ENCODE data around the gene IL11.
"Not testable (repeated sequence)": the region's sequence is repeated elsewhere in the genome, so short reads cannot be mapped to it uniquely, and the experiment has no call there.

IL11 gene

DNA sequence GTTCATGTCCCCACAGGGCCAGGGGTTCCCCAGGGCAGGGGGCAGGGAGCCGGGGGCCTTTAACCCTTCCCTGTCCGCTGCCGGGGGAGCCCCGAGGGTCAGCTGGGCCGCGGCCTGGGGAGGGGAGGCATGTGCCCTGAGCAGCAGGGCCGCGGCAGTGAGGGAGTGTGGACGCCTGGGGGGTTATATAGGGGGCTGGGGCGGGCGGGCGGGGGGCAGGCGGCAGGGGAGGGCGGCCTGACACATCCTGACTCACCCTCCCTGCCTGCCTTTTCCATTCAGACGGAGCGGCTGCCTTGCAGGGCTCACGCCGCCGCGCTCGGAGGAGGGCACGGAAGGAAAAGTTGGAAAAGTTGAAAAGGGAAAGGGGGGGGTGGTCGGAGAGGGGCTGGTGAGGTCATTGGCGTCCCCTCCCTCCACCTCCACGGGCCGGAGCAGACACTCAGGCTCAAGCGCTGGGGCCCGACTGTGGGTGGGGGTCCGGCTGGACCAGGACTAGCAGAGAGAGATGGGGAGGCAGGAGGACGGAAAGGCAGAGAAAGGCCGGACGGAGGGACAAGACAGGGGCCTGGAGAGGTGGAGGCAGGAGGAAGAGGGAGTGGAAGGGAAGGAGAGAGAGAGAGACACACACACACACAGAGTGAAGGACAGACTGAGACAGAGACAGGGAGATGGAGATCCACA is at the start of gene IL11:
Gene IL11, minus strand, starts transcription at position 159 of the 684 bp plus-strand sequence. Its CDS starts 153 bp downstream, at position 6.
- no peak for DNase-seq

DNA sequence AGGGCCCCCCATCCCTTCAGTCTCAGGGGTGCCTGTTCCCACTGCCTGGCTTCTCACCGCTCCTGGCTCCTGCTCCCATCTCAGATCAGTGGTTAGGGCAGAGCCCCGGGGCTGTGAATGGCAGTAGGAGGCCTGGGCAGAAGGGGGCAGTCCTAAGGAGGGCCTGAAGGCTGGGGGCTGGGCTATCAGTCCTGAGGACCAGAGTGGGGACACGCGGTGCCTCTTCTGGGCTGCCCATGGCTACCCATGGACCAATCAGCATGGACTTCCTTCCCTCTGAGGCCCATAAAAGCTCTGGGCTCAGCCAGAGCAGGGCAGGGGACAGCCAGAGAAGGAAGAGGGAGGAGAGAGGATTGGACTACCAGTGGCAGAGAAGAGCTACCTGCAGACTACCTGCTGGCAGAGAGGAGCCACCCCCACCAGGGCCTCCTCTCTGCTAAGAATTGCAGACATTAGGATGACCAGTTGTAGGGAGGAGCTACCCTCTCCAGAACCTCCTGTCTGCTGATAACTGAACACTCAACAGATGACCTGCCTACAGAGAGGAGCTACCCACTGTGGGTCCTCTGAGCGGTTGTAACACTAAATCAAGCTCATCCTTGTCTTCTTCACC is 49.5 kb upstream of the IL11 start:
- no peak for DNase-seq

DNA sequence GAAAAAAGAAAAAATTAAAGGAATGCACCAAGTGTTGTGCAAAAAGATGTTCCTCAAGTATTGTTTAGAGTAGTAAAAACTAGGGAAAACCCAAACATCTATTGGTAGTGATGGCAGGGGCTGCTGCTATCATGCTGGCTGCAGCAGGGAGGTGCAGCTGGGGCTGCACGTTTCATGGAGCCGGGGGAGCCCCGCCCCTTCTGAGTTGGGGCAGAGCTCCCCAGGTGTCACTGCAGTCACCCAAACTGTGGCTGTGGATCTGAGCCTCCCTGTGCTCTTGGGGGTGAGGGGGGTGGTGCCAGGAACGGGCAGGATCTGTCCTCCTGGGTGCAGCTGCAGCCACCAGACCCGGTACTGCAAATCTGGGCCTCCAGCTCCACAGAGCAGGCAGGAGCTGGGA is 48.8 kb upstream of the IL11 start:
- no peak for DNase-seq

DNA sequence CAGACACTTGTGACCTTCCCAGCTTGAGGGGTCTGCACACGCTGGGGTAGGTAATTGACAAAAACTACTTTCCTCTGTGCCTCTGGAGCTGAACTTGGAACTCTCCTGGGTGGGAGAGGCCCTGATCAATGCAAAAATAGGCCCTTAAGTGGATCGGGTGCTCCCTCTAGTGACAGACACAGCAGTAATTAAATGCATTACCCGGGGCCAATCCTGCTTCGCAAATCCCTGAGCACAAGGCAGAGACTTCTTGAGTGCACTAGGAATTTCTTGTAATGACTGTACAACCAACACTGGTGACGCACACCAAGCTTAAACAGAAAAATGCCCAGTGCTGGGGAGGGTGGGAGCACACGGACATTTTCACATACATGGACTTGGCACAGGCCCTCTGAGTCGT is 47.9 kb upstream of the IL11 start:
- DNase-seq: peak; percentile 77

DNA sequence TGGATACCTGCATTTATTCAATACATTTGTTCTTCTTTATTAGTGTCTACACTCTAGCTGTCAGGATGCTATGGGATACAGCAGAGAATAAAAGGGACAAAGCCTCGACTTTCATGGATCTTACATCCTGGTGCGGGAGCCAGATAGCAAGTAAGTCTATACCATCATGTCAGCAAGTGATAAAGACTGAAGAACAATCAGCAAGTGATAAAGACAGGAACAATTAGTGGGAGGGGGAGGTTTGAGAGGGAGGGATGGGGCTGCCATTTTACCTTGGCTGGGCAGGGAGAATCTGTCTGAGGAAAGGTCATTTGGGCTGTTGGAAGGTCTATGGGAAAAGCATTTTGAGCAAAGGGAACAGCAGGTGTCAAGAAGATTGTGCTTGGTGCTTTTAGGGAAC is 39.9 kb upstream of the IL11 start:
- DNase-seq: no peak

DNA sequence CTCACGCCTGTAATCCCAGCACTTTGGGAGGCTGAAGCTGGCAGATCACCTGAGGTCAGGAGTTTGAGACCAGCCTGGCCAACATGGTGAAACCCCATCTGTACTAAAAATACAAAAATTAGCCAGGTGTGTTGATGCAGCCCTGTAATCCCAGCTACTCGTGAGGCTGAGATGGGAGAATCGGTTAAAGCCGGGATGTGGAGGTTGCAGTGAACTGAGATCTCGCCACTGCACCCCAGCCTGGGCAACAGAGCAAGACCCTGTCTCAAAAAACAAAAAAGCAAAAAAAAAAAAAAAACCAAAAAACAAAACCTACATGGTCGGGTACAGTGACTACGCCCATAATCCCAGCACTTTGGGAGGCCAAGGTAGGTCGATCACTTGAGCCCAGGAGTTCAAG is 38.9 kb upstream of the IL11 start:
- not testable (repeated sequence) for DNase-seq

DNA sequence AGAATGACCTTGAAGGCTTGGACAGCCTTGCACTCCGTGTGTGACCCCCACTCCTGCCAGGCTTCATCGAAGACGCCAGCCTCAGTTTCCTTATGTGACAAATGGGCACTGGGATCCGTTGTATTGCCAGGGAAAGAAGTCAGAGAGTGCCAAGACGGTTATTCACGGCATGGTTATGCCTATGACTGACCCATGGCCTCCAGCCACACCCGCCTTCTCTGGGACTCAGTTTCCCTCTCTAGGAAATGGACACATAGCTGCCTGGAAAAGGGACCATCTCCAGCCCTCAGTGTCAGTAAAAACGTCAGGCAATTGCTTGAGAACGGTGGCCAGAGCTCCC is 38.2 kb upstream of the IL11 start:
- no peak for DNase-seq

DNA sequence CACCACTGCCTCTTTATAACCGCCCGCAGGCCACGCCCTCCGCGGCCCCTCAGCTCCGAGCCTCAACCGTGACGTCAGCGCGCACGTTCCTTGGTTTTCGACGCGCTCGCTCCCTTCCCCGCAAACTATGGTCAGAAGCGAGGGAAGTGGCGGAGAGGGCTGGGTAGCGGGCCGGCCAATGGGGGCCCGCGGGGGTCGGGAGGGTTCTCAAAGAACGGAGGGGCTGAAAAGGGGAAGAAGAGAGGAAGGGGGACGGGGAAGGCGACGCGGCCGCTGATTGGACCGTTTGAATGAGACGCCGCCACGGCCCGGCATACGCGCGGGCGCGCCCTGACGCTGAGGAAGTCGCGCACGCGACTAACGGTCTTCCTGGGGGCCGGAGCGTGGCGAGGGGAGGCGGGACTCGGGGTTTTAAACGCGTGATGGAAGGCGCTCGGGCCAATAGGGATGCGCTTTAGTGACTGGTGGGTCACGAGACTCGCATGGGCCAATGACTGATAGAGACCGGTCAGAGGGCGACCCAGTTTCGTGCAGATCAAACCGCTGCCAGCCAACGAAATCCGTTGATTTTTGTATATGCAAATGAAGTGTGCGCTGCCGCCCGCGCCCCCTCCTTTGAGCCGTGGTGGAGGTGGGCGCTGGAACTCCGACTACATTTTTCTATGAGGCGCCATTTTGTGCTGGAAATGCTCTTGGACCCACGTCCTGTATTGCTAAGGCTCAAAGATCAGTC is 37.7 kb upstream of the IL11 start:
- peak; percentile 100 for DNase-seq

DNA sequence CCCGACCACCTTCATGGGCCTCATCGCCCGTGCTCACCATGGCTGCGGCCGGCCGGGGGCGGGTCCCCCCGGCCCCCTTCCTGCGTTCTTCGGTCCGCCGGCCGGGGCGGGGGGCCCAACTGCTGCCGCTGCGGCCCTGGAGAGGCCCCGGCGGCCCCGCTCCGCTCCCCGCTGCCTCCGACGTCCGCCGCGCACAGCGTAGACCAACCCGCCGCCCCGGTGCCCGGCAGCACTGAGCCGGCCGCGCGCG is 37.2 kb upstream of the IL11 start, which contains the start of gene UBE2S:
Gene UBE2S, minus strand, starts transcription at position 239 of the 250 bp plus-strand sequence. Its CDS starts 199 bp downstream, at position 40.
- not testable (repeated sequence) for DNase-seq

DNA sequence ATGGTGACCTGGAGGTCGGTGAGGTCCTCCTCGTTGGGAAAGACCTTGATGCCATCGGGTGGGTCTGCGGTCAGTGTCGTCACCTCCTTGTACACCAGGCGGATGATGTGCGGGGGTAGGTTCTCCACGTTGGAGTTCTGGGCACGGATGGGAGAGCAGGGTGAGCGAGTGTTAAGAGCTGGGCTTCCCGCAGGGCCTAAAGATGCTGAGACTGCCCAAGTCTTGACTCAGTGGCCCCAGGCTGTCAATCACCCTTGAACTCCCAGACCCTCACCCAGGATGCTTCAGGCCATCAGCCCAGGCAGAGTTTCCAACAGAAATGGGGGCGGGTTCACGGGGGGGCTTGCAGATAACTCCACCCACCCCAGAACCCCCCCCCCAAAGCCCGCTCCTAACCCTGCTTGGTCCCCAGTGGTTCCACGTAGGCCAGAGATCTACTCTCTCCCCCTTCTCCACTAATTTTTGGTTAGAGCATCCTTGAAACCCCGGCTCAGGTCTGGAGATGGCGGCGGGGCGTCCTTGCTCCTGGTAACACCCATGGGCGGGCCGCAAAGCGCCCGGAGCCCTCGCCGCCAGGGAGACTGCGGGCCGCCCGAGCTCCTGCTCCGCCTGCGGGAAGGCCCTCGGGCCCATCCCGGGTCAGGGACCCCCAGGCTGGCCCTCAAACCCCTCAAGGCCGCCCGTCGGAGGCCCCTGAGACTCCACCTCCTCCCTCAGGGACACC is 36.7 kb upstream of the IL11 start:
- DNase-seq: no peak

DNA sequence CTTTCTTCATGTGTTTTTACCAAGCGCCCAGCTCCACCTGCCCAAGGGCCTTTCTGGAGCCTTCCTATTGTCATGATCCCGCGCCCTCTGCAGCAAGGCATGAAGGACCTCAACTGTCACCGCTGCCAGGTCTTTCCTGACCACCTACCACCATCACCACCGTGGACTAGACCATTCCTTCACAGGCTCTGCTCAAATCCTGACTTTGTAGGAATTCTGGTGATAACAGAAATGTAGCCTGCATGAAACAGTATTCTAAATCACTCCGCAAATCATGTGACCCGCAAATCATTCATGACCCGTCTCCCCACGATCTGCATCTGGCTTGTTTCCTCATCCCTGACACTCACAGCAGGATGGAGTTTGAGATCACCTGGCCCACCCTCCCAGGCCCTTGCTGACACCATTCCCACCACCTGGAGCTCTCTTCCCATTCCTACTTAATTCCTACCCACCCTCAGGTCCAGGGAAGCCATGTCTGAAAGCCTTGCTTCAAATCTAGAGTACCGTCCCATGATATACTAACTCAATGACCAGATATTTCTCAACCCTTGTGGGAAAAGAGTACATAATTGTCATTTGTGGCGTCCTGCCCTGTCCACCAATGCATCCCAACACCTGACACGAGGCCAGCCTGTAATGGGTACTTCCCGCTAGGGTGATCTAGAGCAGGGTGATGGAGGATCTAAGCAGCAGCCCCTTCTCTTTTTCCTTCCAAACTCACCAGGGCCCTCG is 36.0 kb upstream of the IL11 start:
- no peak for DNase-seq

DNA sequence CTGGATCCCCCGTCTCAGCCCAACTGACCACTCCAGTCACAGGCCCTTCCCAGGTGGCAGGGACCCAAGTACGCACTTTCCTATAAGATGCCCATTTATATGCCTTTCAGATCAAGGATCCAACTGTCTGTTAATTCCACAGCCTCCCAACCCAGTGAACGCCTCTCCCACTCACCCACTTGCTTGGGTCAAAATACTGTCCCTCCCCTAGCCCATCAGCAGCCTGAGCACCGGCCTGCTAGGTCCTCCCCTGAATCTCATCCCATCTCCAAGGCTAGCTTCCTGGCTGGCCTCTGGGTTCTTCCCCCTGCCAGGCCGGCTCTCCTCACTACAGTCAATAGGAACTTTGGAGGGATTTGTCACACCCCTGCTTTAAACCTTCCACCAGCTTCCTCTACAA is 35.4 kb upstream of the IL11 start:
- DNase-seq: no peak

DNA sequence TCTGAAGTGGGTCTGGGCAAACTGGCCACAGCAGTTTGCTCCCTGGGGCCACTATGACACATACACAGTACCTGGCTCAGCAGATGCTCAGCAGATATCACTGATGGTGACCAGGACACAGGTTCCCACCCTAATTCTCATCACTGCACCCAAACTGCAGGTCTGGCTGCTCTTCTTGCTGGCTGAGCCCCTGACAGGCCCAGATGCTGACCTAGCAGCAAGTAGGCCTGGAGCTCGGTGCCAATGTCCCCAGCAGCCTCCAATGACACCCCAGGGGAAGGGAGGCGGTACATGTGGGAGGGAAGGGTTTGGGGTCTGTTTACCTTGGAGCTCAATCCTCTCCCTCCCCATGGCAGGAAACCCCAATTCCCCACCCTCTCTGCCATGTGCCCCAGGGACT is 32.2 kb upstream of the IL11 start:
- DNase-seq: no peak

DNA sequence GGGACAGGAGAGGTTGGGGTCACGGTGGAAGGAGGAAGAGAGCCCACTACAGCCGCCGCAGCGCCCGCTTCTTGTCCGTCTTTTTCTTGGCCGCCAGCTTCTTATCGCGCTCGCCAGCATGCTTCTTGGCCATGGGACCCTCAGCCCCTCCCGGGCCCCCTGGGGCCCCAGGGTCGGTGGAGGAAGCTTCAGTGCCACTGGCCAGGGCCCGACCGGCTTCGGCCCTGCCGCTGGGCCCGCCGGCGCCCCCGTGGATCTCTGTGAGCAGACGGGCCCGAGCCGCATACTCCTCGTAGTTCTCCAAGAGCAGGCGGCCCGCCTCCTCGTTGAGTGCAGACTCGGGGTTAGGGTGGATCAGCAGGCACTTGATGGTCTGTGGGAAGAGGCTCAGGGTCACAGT is 31.1 kb upstream of the IL11 start:
- not testable (repeated sequence) for DNase-seq

DNA sequence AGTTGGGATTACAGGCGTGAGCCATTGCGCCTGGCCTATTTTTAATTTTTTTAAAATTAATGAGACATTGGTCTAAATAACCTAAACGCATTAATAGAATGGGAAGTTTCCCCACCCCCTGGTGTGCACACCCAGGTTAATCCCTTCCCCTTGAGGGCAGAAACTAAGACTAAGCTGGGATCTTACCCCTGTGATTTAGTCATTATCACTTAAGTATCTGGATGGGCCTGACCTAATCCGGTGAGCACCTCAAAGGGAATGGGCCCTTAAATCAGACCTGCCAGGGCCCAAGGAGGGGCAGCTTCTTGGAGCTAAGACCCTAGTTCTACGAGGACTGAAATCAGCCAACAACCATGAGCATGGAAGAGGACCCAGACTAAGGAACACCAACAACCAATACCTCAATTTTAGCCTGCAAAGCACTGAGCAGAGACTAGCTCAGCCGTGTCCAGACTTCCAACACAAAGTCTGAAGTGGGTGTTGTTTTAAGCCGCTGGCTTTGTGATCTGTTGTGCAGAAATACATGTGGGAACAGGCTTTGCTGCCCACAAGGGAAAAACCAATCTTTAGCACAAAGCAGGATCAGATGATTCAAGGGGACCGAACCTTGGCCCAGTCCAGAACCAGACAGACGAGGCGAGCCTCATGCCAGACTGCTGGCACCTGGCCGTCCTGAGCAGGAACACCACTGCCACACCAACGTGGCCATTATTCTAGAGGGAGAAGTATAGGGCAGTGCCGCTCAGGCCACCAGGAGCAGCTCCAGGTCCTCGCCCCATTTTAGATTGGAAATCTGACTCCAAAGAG is 30.2 kb upstream of the IL11 start:
- DNase-seq: no peak

DNA sequence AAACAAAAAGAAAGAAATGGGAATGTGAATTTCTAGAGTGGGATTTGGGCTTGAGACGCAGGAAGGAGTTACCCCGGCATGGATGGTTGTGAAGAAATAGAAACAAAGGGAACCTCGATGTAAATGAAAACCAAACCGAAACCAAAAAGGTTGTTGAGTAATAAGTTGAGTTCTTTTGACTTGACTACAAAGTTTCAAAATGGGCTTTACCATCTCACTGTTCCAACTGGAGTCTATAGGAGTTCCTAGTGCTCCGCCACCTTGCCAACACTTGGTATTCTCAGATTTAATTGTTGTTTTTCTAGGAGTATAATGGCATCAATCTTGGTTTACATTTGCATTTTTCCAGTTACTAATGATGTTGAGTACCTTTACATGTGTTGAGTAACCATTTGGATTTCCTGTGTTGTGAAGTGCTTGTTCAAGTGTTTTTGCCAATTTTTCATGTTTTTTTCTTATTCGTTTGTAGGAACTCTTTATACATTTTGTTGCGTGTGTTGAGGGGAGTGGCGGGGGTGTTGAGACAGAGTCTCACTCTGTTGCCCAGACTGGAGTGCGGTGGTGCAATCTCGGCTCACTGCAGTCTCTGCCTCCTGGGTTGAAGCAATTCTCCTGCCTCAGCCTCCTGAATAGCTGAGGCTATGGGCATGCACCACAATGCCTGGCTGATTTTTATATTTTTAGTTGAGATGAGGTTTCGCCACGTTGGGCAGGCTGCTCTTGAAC is 28.1 kb upstream of the IL11 start:
- no peak for DNase-seq

DNA sequence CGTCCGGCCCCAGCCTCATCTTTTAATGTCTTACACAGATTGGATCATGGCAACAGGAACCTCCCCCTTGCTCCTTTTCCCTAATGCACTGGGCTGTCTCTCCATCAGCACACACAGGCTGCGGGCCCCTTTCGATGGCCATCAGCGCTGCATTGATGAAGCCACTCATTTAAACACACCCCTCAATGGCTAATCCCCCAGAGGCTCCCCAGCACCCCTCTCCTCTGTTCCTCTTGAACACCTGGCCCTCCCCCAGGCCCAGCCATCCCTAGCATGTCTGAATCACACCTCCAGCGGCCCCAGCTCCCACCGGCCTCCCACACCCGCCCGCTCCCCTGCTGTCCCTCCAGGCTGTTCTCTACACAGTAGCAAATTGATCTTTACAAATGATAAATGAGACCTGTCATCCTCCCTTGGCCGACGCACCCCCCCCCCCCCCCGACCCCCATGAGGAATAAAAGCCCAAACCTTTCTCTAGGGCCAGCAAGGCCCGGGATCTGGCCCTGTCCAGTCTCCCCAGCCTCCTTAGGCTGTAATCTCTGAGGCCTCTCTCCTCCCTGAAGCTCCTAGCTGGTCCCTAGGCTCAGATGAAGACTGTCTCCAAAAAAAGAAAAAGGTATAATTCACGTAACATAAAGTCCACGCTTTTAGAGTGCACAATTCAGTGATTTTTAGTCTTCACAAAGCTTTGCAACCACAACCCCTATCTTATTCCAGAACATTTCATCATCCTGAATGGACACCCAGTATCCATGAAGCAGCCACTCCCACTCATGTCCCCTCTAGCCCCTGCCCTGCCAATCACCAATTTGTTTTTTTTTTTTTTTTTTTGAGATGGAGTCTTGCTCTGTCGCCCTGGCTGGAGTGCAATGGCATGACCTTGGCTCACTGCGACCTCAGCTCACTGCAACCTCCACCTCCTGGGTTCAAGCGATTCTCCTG is 22.8 kb upstream of the IL11 start:
- no peak for DNase-seq

DNA sequence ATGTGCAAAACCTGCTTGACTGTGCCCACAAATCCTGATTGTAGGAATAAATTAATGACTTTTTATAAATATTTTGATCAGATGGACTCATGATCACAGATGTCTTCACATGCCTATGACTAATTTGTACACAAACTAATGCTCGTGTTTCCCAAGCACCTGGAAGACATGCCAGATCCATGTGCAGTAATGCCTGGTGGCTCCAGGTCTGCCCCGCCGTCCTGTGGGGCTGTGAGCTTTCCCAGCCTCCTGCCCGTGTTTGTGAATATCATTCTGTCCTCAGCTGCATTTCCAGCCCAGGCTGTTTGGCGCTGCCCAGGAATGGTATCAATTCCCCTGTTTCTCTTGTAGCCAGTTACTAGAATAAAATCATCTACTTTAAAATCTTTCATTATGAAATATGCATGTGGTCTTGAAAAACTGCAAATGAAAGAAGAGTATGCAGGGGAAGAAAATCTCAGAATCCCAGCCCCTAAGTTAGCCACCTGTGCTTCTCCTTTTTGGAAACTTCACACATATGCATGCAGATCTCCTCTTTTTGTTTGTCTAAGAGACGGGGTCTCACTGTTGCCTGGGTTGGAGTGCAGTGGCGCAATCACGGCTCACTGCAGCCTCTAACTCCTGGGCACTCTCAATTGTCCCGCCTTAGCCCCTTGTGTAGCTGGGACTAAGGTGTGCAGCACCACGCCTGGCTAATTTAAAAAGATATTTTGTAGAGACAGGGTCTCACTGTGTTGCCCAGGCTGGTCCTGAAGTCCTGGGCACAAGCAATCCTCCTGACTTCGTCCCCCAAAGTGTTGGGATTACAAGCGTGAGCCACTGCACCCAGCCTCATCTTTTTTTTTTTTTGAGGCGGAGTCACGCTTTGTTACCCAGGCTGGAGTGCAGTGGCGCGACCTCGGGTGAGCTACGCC is 21.7 kb upstream of the IL11 start:
- DNase-seq: no peak

DNA sequence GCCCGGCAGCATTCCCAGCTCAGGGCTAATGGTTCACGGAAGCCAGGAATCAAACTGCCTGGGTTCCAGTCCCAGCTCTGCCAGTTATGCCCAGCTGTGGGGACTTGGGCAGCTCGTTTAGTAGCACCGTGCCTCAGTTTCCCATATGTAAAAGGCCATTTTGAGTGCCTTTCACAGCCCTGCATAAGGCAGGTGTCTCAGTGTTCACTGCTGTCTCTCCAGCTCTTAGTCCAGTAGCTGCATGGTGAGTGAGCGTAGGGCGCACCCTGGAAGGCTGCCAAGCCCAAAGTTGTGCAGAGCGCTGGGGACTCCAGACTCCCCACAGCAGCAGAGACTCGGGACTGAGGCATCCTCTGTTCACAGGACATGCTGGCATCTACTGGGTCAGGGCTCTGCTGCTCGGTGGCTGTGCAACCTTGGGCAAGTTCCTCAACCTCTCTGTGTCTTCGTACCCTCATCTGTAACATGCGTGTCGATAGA is 21.0 kb upstream of the IL11 start:
- no peak for DNase-seq

Data from NCI-H2227 treated with DMSO at 0.1 percent for 48 hours (cell line).